Upper lobe of left lung (tissue), 4 donors: ENCODE results near the gene NCAM2.

Source experiments
- EP300 ChIP-seq, 4 donors: sonication (generic); formaldehyde crosslinking; IDR thresholded peaks; one replicate each; pipeline ENCODE4 v1.5.1; 2017; ENCODE audit warnings: antibody characterized with exemption in 4 of 4, control low read depth in 2 of 4
- POLR2A ChIP-seq, 4 donors: fragments of 450-650 bp; IDR thresholded peaks; one replicate each; pipeline ENCODE4 v1.5.1; 2016 to 2017; ENCODE audit warnings: antibody characterized with exemption in 4 of 4, mild to moderate bottlenecking in 2 of 4
- POLR2AphosphoS5 ChIP-seq, 2 donors: sonication (generic); formaldehyde crosslinking; IDR thresholded peaks; one replicate each; pipeline ENCODE4 v1.5.1; 2017; ENCODE audit warnings: antibody characterized with exemption in 2 of 2
- TF ChIP-seq, protein P1 (sequence below), 6 experiments: fragments of 450-650 bp in 4 of 6; fragments of 200-600 bp in 2 of 6; sonication (generic) in 2 of 6; IDR thresholded peaks; one replicate each; pipeline ENCODE4 v1.5.1; 2016 to 2019; ENCODE audit warnings: antibody characterized with exemption in 6 of 6

- TF ChIP-seq POLR2A (IDR thresholded peaks at IDR 0.05) (no peak), POLR2AphosphoS5 (IDR thresholded peaks at IDR 0.05) (no peak), EP300 (IDR thresholded peaks at IDR 0.05) (no peak)
- TF ChIP-seq, protein P1, sequence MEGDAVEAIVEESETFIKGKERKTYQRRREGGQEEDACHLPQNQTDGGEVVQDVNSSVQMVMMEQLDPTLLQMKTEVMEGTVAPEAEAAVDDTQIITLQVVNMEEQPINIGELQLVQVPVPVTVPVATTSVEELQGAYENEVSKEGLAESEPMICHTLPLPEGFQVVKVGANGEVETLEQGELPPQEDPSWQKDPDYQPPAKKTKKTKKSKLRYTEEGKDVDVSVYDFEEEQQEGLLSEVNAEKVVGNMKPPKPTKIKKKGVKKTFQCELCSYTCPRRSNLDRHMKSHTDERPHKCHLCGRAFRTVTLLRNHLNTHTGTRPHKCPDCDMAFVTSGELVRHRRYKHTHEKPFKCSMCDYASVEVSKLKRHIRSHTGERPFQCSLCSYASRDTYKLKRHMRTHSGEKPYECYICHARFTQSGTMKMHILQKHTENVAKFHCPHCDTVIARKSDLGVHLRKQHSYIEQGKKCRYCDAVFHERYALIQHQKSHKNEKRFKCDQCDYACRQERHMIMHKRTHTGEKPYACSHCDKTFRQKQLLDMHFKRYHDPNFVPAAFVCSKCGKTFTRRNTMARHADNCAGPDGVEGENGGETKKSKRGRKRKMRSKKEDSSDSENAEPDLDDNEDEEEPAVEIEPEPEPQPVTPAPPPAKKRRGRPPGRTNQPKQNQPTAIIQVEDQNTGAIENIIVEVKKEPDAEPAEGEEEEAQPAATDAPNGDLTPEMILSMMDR (IDR thresholded peaks at IDR 0.05), result no peak
Measured at GRCh38 chr21:21182401-21183010, 184.3 kb downstream of the NCAM2 start.
